K562 (cell line): ENCODE data around the gene PRDX2. TPM values are rescaled to one million over a fixed set of nuclear protein-coding genes. Genes with fewer than 3 reads are reported as not detected.

Experiments used
- BCL6 ChIP-seq: fragments of 250-450 bp; sonication (Bioruptor Pico); IDR thresholded peaks from 2 replicates; pipeline ENCODE4 v1.4.0; 2020
- BRD9 ChIP-seq: fragments of 450-650 bp; IDR thresholded peaks from 2 replicates; pipeline ENCODE4 v1.6.1; 2018; ENCODE audit warnings: low read depth; ENCODE audit not compliant: partially characterized antibody
- CBFA2T3 ChIP-seq: fragments of 450-650 bp; IDR thresholded peaks from 2 replicates; pipeline ENCODE4 v1.6.1; 2017
- CREB1 ChIP-seq, 2 experiments: sonication (generic) in 1 of 2; formaldehyde crosslinking in 1 of 2; IDR thresholded peaks; 2 replicates each; pipeline versions ENCODE4 v1.6.1 to v1.8.0; 2012 to 2022; ENCODE audit warnings: inconsistent platforms in 1 of 2, mild to moderate bottlenecking in 1 of 2, missing genetic modification reagents in 1 of 2, moderate library complexity in 1 of 2
- KAT7 ChIP-seq: sonication (generic); formaldehyde crosslinking; IDR thresholded peaks from 2 replicates; pipeline ENCODE4 v1.8.0; 2022; ENCODE audit warnings: missing genetic modification reagents, mild to moderate bottlenecking, borderline replicate concordance
- MEF2A ChIP-seq: IDR thresholded peaks from 2 replicates; pipeline ENCODE4 v1.6.1; 2011; ENCODE audit warnings: low read depth, mild to moderate bottlenecking, low read length, moderate library complexity; ENCODE audit not compliant: control insufficient read depth
- MYC ChIP-seq, 2 experiments: fragments of 250-450 bp in 1 of 2; sonication (Bioruptor Pico) in 1 of 2; IDR thresholded peaks; 2 replicates each; pipeline versions ENCODE4 v1.5.1 to v1.6.1; 2012 to 2021; ENCODE audit warnings: low read depth in 2 of 2, borderline replicate concordance in 1 of 2, improper control_type of control experiment in 1 of 2, low read length in 1 of 2, mild to moderate bottlenecking in 1 of 2, moderate library complexity in 1 of 2
- NCOA6 ChIP-seq: fragments of 450-650 bp; IDR thresholded peaks from 2 replicates; pipeline ENCODE4 v1.6.1; 2017; ENCODE audit warnings: mild to moderate bottlenecking
- NFIC ChIP-seq: fragments of 450-650 bp; IDR thresholded peaks from 2 replicates; pipeline ENCODE4 v1.6.1; 2017; ENCODE audit warnings: mild to moderate bottlenecking, inconsistent platforms
- POLR3A ChIP-seq: IDR thresholded peaks from 2 replicates; pipeline ENCODE4 v1.6.1; 2011; ENCODE audit warnings: borderline replicate concordance, mild to moderate bottlenecking, moderate library complexity; ENCODE audit not compliant: insufficient read length, insufficient read depth; ENCODE audit errors: extremely low read depth
- POU5F1 ChIP-seq: fragments of 150-350 bp; IDR thresholded peaks from 2 replicates; pipeline ENCODE4 v1.6.1; 2014; ENCODE audit warnings: borderline replicate concordance, low read length, low read depth, mild to moderate bottlenecking; ENCODE audit not compliant: partially characterized antibody
- PTBP1 ChIP-seq: fragments of 200-400 bp; formaldehyde crosslinking; IDR thresholded peaks from 2 replicates; pipeline ENCODE4 v1.6.1; 2017; ENCODE audit warnings: low read depth, low read length
- RBM14 ChIP-seq: fragments of 200-400 bp; formaldehyde crosslinking; IDR thresholded peaks from 2 replicates; pipeline ENCODE4 v1.6.1; 2018; ENCODE audit warnings: low read depth, mild to moderate bottlenecking, low read length, moderate library complexity, borderline replicate concordance; ENCODE audit not compliant: insufficient read depth
- RBM34 ChIP-seq: fragments of 200-400 bp; formaldehyde crosslinking; IDR thresholded peaks from 2 replicates; pipeline ENCODE4 v1.6.1; 2018; ENCODE audit warnings: low read length, borderline replicate concordance; ENCODE audit not compliant: insufficient read depth
- SRSF7 ChIP-seq: fragments of 200-400 bp; formaldehyde crosslinking; optimal IDR thresholded peaks from 2 replicates; pipeline ENCODE3; 2017; ENCODE audit warnings: mild to moderate bottlenecking, low read depth, low read length
- ZBTB34 ChIP-seq: fragments of 250-450 bp; sonication (Bioruptor Pico); IDR thresholded peaks from 2 replicates; pipeline ENCODE4 v1.8.0; 2021; ENCODE audit warnings: mild to moderate bottlenecking, moderate library complexity
- ZFPM2 ChIP-seq: fragments of 250-450 bp; sonication (Bioruptor Pico); IDR thresholded peaks from 2 replicates; pipeline ENCODE4 v1.5.1; 2022; ENCODE audit warnings: mild to moderate bottlenecking
- ZNF184 ChIP-seq: sonication (generic); formaldehyde crosslinking; IDR thresholded peaks from 2 replicates; pipeline ENCODE4 v1.5.0; 2020; ENCODE audit warnings: missing genetic modification reagents
- ZNF324 ChIP-seq: fragments of 250-450 bp; sonication (Bioruptor Pico); IDR thresholded peaks from 2 replicates; pipeline ENCODE4 v1.4.0; 2020; ENCODE audit warnings: mild to moderate bottlenecking
- polyA plus RNA-seq, 8 experiments: library from polyadenylated mRNA; depleted of rRNA in 4 of 8; stranded (reverse) in 5 of 8; unstranded in 3 of 8; fragments of >200 nt; fragmentation: Nextera tagmentation in 2 of 8; fragmentation: Illumina TruSeq in 1 of 8; extraction: Ambion mirVana in 2 of 8; extraction: Trizol in 1 of 8; gene quantifications; 2 replicates each; pipeline versions ENCODE4 v1.2.1 to v1.2.3, GENCODE V29; 2011 to 2014; ENCODE audit warnings: inconsistent platforms in 1 of 8, missing spikeins in 1 of 8
- total RNA-seq, 7 experiments: library from RNA; depleted of rRNA in 6 of 7; stranded (reverse); fragments of >200 nt in 6 of 7; fragmentation: Illumina TruSeq in 2 of 7; extraction: Trizol in 2 of 7; gene quantifications; 2 replicates each; pipeline versions ENCODE4 v1.2.1 to v1.2.3, GENCODE V29; 2011 to 2021; ENCODE audit warnings: low replicate concordance in 1 of 7
- TF ChIP-seq, protein P1 (sequence below), 2 experiments: fragments of 450-650 bp in 1 of 2; sonication (generic) in 1 of 2; formaldehyde crosslinking; conservative IDR thresholded peaks; 2 replicates each; pipeline versions ENCODE4 v1.4.0 to v1.8.1; 2020 to 2022; ENCODE audit warnings: mild to moderate bottlenecking in 1 of 2, missing genetic modification reagents in 1 of 2
- TF ChIP-seq, protein P2 (sequence below): sonication (generic); formaldehyde crosslinking; IDR thresholded peaks from 2 replicates; pipeline ENCODE4 v1.9.0; 2022; ENCODE audit warnings: mild to moderate bottlenecking, missing genetic modification reagents

PRDX2 gene
- total and polyA plus RNA-seq, 9 of the 15 experiments (the other 6 are each of a cell fraction or from before 2014, with no cell fraction given): 206 to 1,183 (median 415) TPM

DNA sequence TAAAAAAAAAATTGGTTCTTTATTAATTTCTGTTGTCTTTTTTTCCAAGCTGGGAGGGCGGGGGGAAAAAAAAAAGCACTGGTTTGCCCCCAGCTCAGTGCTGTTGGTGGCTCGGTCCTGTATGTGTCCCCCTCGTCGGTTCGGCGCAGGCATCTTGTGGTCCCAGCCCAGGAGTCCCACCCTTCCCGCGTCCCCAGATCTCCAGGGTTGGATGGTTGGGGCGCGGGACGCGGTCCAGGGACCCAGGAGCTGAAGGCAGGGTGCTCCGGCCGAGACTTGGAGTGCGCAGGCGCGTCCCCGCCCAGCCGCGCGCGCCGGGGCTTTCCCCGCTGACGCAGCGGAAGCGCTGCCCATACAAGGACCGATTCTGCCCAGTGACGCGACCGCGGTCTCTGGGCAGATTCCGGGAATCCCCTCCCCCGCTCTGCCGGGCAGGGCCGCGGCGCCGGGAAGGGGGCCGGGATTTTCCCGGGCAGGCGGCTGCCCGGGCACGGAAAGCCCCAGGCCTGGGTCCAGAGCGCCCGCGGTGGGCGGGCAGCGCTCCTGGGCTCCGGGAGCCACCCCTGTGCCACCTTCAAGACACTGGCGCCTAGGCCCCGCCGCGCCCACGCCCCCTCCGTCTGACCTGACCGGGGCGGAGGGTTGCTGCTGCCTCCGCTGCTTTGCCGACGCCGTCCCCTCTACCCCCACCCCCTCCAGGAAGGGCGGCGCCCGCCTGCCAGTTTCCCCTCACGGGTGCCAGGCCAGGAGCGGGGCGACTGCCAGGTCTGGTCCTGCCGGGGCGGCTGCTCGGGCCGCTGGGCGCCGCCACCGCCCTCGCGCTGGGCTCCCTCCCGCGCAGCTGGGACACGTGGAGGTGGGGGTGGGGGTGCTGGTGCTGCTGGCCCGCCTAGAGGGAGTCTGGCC, 8.1 kb downstream of the PRDX2 start (continued):
- TF ChIP-seq ZBTB34 (CRISPR knock-in tag) (no peak), ZNF324 (peak; percentile 70), ZFPM2 (CRISPR knock-in tag) (no peak), BRD9 (no peak), MYC (IDR thresholded peaks at IDR 0.05; ENCODE audit: low read depth, low read length) (peak; percentile 80), MYC (CRISPR knock-in tag; IDR thresholded peaks at IDR 0.05; ENCODE audit: borderline replicate concordance, low read depth) (no peak), POU5F1 (no peak), ZNF184 (CRISPR knock-in tag) (no peak), RBM14 (peak; percentile 29; the same call in 1 of the 2 replicates), BCL6 (CRISPR knock-in tag) (no peak), SRSF7 (no peak), MEF2A (no peak), PTBP1 (peak; percentile 85; the same call in 1 of the 2 replicates), NFIC (0 out of 2 replicates have a peak, but pooled peaks have one; percentile 3), RBM34 (0 out of 2 replicates have a peak, but pooled peaks have one; percentile 63), NCOA6 (no peak), CREB1 (IDR thresholded peaks at IDR 0.05) (peak; percentile 86), CREB1 (CRISPR knock-in tag; IDR thresholded peaks at IDR 0.05) (peak; percentile 88), POLR3A (no peak), KAT7 (CRISPR knock-in tag) (no peak), CBFA2T3 (no peak)
- TF ChIP-seq, protein P1, sequence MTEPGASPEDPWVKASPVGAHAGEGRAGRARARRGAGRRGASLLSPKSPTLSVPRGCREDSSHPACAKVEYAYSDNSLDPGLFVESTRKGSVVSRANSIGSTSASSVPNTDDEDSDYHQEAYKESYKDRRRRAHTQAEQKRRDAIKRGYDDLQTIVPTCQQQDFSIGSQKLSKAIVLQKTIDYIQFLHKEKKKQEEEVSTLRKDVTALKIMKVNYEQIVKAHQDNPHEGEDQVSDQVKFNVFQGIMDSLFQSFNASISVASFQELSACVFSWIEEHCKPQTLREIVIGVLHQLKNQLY (CRISPR knock-in tag; conservative IDR thresholded peaks at IDR 0.05): no peak
- TF ChIP-seq, protein P2, sequence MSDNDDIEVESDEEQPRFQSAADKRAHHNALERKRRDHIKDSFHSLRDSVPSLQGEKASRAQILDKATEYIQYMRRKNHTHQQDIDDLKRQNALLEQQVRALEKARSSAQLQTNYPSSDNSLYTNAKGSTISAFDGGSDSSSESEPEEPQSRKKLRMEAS: peak; percentile 74
